Measurements from ENCODE around the gene MTERF4.

DNA sequence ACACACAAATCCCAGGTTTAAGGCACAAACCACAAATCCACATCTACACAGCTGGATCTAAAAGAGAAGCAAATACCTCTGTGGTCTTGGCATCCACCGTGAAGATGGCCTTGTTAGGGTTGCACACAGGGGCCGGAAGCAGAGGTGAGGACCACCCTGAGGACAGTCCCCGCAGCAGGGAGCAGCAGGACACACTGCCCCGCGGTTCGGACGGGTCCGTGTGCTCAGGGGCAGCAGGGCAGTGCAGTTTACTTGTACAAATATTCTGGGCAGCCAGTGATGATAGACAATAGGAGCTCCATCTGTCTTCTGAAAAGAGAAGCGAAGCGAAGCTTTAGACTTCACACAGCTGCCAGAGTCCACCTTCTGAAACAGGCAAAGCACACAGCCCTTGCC, 38.4 kb upstream of the MTERF4 start:
- no peak for TF ChIP-seq USF2 (IDR thresholded peaks at IDR 0.05; ENCODE audit: low read depth, low read length)
- no peak for TF ChIP-seq CTCF (conservative IDR thresholded peaks at IDR 0.05; ENCODE audit: low read depth, low read length)
- TF ChIP-seq RCOR1 (IDR thresholded peaks at IDR 0.05; ENCODE audit: insufficient replicate concordance, low read length): no peak
- TF ChIP-seq POLR2A (IDR thresholded peaks at IDR 0.05; ENCODE audit: low read depth, low read length): no peak
- TF ChIP-seq MAFK (IDR thresholded peaks at IDR 0.05; ENCODE audit: low read depth, low read length): no peak
- TF ChIP-seq BHLHE40 (IDR thresholded peaks at IDR 0.05; ENCODE audit: low read depth, low read length): no peak
- TF ChIP-seq CEBPB (IDR thresholded peaks at IDR 0.05; ENCODE audit: low read depth, low read length): no peak
- TF ChIP-seq RAD21 (IDR thresholded peaks at IDR 0.05; ENCODE audit: low read length): no peak
- no peak for TF ChIP-seq RFX5 (IDR thresholded peaks at IDR 0.05; ENCODE audit: low read depth, low read length)
- TF ChIP-seq FOS (IDR thresholded peaks at IDR 0.05; ENCODE audit: low read depth, low read length): no peak
- TF ChIP-seq MAZ (IDR thresholded peaks at IDR 0.05; ENCODE audit: borderline replicate concordance, low read depth, low read length): no peak
- TF ChIP-seq MXI1 (IDR thresholded peaks at IDR 0.05; ENCODE audit: borderline replicate concordance, low read depth, low read length): no peak
- TF ChIP-seq NFE2L2 (IDR thresholded peaks at IDR 0.05; ENCODE audit: low read depth, low read length): no peak
- TF ChIP-seq SMC3 (IDR thresholded peaks at IDR 0.05; ENCODE audit: low read depth, low read length): no peak

All from IMR-90 (cell line).